HEK293 (cell line): ENCODE results near the gene TMEM240.
A peak's percentile ranks its signal among the peaks of the same experiment; 100 is the strongest.

Experiments used
- EGR2 ChIP-seq: fragments of 450-650 bp; formaldehyde crosslinking; IDR thresholded peaks from 2 replicates; pipeline ENCODE4 v1.5.1; 2016; ENCODE audit warnings: low read depth, missing biosample characterization, missing genetic modification characterization
- GLI2 ChIP-seq: fragments of 450-650 bp; formaldehyde crosslinking; IDR thresholded peaks from 2 replicates; pipeline ENCODE4; 2017; ENCODE audit warnings: missing biosample characterization, missing genetic modification characterization, low read depth, borderline replicate concordance
- GLIS2 ChIP-seq: fragments of 450-650 bp; formaldehyde crosslinking; IDR thresholded peaks from 2 replicates; pipeline ENCODE4 v1.5.1; 2016; ENCODE audit warnings: missing biosample characterization, missing genetic modification characterization
- IKZF3 ChIP-seq: fragments of 450-650 bp; IDR thresholded peaks from 2 replicates; pipeline ENCODE4 v1.5.0; 2018; ENCODE audit warnings: missing biosample characterization, mild to moderate bottlenecking, missing genetic modification characterization, moderate library complexity
- INSM2 ChIP-seq: fragments of 450-650 bp; formaldehyde crosslinking; IDR thresholded peaks from 2 replicates; pipeline ENCODE4 v1.5.1; 2016; ENCODE audit warnings: missing biosample characterization, missing genetic modification characterization
- KLF10 ChIP-seq: fragments of 450-650 bp; IDR thresholded peaks from 2 replicates; pipeline ENCODE4 v1.5.1; 2018; ENCODE audit warnings: missing biosample characterization, mild to moderate bottlenecking, missing genetic modification characterization
- KLF16 ChIP-seq: fragments of 450-650 bp; formaldehyde crosslinking; IDR thresholded peaks from 2 replicates; pipeline ENCODE4 v1.5.1; 2017; ENCODE audit warnings: missing biosample characterization, missing genetic modification characterization
- KLF17 ChIP-seq: fragments of 450-650 bp; formaldehyde crosslinking; IDR thresholded peaks from 2 replicates; pipeline ENCODE4 v1.5.1; 2016; ENCODE audit warnings: missing biosample characterization, missing genetic modification characterization
- MEIS1 ChIP-seq: sonication (generic); formaldehyde crosslinking; IDR thresholded peaks from 2 replicates; pipeline ENCODE4 v1.8.1; 2022; ENCODE audit warnings: missing genetic modification reagents, mild to moderate bottlenecking, borderline replicate concordance
- MYNN ChIP-seq: fragments of 450-650 bp; formaldehyde crosslinking; IDR thresholded peaks from 2 replicates; pipeline ENCODE4 v1.5.1; 2016; ENCODE audit warnings: missing biosample characterization, missing genetic modification characterization, borderline replicate concordance
- OSR2 ChIP-seq: fragments of 450-650 bp; formaldehyde crosslinking; IDR thresholded peaks from 2 replicates; pipeline ENCODE4 v1.5.1; 2016; ENCODE audit warnings: missing biosample characterization, missing genetic modification characterization
- OVOL3 ChIP-seq: fragments of 450-650 bp; formaldehyde crosslinking; IDR thresholded peaks from 2 replicates; pipeline ENCODE4 v1.5.1; 2016; ENCODE audit warnings: missing biosample characterization, missing genetic modification characterization
- PBX3 ChIP-seq: sonication (generic); formaldehyde crosslinking; IDR thresholded peaks from 2 replicates; pipeline ENCODE4 v1.8.1; 2022; ENCODE audit warnings: mild to moderate bottlenecking, moderate library complexity, missing genetic modification reagents
- SP2 ChIP-seq: fragments of 450-650 bp; formaldehyde crosslinking; IDR thresholded peaks from 2 replicates; pipeline ENCODE4 v1.5.1; 2016; ENCODE audit warnings: missing biosample characterization, missing genetic modification characterization
- SP3 ChIP-seq: fragments of 450-650 bp; formaldehyde crosslinking; IDR thresholded peaks from 2 replicates; pipeline ENCODE4 v1.5.1; 2016; ENCODE audit warnings: missing biosample characterization, missing genetic modification characterization
- TRIM28 ChIP-seq: IDR thresholded peaks from 2 replicates; pipeline ENCODE4 v1.6.1; 2011; ENCODE audit warnings: low read length, control low read depth, borderline replicate concordance
- YY2 ChIP-seq: fragments of 450-650 bp; formaldehyde crosslinking; IDR thresholded peaks from 2 replicates; pipeline ENCODE4 v1.5.1; 2016; ENCODE audit warnings: missing biosample characterization, missing genetic modification characterization
- ZBTB20 ChIP-seq: fragments of 450-650 bp; formaldehyde crosslinking; IDR thresholded peaks from 2 replicates; pipeline ENCODE4 v1.5.1; 2016; ENCODE audit warnings: missing biosample characterization, missing genetic modification characterization
- ZBTB21 ChIP-seq: fragments of 450-650 bp; formaldehyde crosslinking; IDR thresholded peaks from 2 replicates; pipeline ENCODE4 v1.5.1; 2017; ENCODE audit warnings: missing biosample characterization, missing genetic modification characterization
- ZBTB7A ChIP-seq: fragments of 450-650 bp; formaldehyde crosslinking; IDR thresholded peaks from 2 replicates; pipeline ENCODE4 v1.5.1; 2016; ENCODE audit warnings: low read depth, missing biosample characterization, missing genetic modification characterization
- ZEB2 ChIP-seq: fragments of 450-650 bp; formaldehyde crosslinking; IDR thresholded peaks from 2 replicates; pipeline ENCODE4 v1.5.1; 2016; ENCODE audit warnings: missing biosample characterization, missing genetic modification characterization
- ZIC2 ChIP-seq: fragments of 450-650 bp; formaldehyde crosslinking; IDR thresholded peaks from 2 replicates; pipeline ENCODE4 v1.5.1; 2016; ENCODE audit warnings: missing biosample characterization, missing genetic modification characterization
- ZNF132 ChIP-seq: fragments of 450-650 bp; formaldehyde crosslinking; IDR thresholded peaks from 2 replicates; pipeline ENCODE4 v1.5.1; 2017; ENCODE audit warnings: missing biosample characterization, missing genetic modification characterization, borderline replicate concordance
- ZNF184 ChIP-seq: fragments of 450-650 bp; IDR thresholded peaks from 2 replicates; pipeline ENCODE4 v1.5.1; 2018; ENCODE audit warnings: missing biosample characterization, mild to moderate bottlenecking, missing genetic modification characterization
- ZNF223 ChIP-seq: fragments of 450-650 bp; formaldehyde crosslinking; IDR thresholded peaks from 2 replicates; pipeline ENCODE4 v1.5.1; 2016; ENCODE audit warnings: missing biosample characterization, missing genetic modification characterization
- ZNF362 ChIP-seq: fragments of 450-650 bp; formaldehyde crosslinking; IDR thresholded peaks from 2 replicates; pipeline ENCODE4 v1.5.1; 2016; ENCODE audit warnings: missing biosample characterization, missing genetic modification characterization
- ZNF423 ChIP-seq: fragments of 450-650 bp; formaldehyde crosslinking; IDR thresholded peaks from 2 replicates; pipeline ENCODE4 v1.5.1; 2016; ENCODE audit warnings: missing biosample characterization, missing genetic modification characterization
- ZNF449 ChIP-seq: fragments of 450-650 bp; formaldehyde crosslinking; IDR thresholded peaks from 2 replicates; pipeline ENCODE4 v1.5.1; 2017; ENCODE audit warnings: missing biosample characterization, mild to moderate bottlenecking, missing genetic modification characterization, moderate library complexity
- ZNF501 ChIP-seq: fragments of 450-650 bp; formaldehyde crosslinking; IDR thresholded peaks from 2 replicates; pipeline ENCODE4 v1.5.1; 2016; ENCODE audit warnings: missing biosample characterization, missing genetic modification characterization
- ZNF549 ChIP-seq: fragments of 450-650 bp; IDR thresholded peaks from 2 replicates; pipeline ENCODE4 v1.5.1; 2018; ENCODE audit warnings: missing biosample characterization, missing genetic modification characterization, mild to moderate bottlenecking, inconsistent platforms, moderate library complexity
- ZNF596 ChIP-seq: fragments of 450-650 bp; IDR thresholded peaks from 2 replicates; pipeline ENCODE4 v1.5.0; 2018; ENCODE audit warnings: missing biosample characterization, mild to moderate bottlenecking, missing genetic modification characterization, moderate library complexity
- ZNF629 ChIP-seq: fragments of 450-650 bp; formaldehyde crosslinking; IDR thresholded peaks from 2 replicates; pipeline ENCODE4 v1.5.1; 2017; ENCODE audit warnings: missing biosample characterization, missing genetic modification characterization
- ZNF660 ChIP-seq: fragments of 450-650 bp; IDR thresholded peaks from 2 replicates; pipeline ENCODE4 v1.5.1; 2018; ENCODE audit warnings: missing biosample characterization, mild to moderate bottlenecking, missing genetic modification characterization
- ZNF76 ChIP-seq: fragments of 450-650 bp; formaldehyde crosslinking; IDR thresholded peaks from 2 replicates; pipeline ENCODE4; 2016; ENCODE audit warnings: low read depth, missing biosample characterization, missing genetic modification characterization, borderline replicate concordance
- ZNF777 ChIP-seq: fragments of 450-650 bp; formaldehyde crosslinking; IDR thresholded peaks from 2 replicates; pipeline ENCODE4 v1.5.1; 2017; ENCODE audit warnings: missing biosample characterization, missing genetic modification characterization, borderline replicate concordance

TMEM240 gene

GRCh38 chr1:1511533-1512285 lies 28.7 kb downstream of the TMEM240 start, which contains the start of gene ATAD3A (continued):
- TF ChIP-seq PBX3 (CRISPR knock-in tag) (peak; percentile 22; the same call in 1 of the 2 replicates), KLF10 (tag by site-specific recombination) (peak; percentile 96), ZNF777 (tag by site-specific recombination) (no peak), ZBTB20 (peak; percentile 85), ZNF660 (peak; percentile 83), ZNF362 (tag by site-specific recombination) (no peak), ZNF449 (0 out of 2 replicates have a peak, but pooled peaks have one; percentile 22), INSM2 (peak; percentile 94), MEIS1 (no peak), MYNN (tag by site-specific recombination) (peak; percentile 81; the same call in 1 of the 2 replicates), OSR2 (tag by site-specific recombination) (peak; percentile 70), SP2 (tag by site-specific recombination) (peak; percentile 90), YY2 (tag by site-specific recombination) (peak; percentile 41), ZNF132 (no peak), TRIM28 (0 out of 2 replicates have a peak, but pooled peaks have one; percentile 45), ZNF629 (tag by site-specific recombination) (peak; percentile 99), ZEB2 (peak; percentile 98), ZNF184 (tag by site-specific recombination) (no peak), KLF17 (tag by site-specific recombination) (peak; percentile 96), ZIC2 (tag by site-specific recombination) (peak; percentile 87), ZNF223 (tag by site-specific recombination) (no peak), ZNF76 (peak; percentile 93), GLIS2 (tag by site-specific recombination) (peak; percentile 66), GLI2 (tag by site-specific recombination) (no peak), IKZF3 (peak; percentile 98), ZNF423 (tag by site-specific recombination) (peak; percentile 92), ZBTB21 (tag by site-specific recombination) (peak; percentile 97), ZNF549 (tag by site-specific recombination) (no peak), ZNF596 (tag by site-specific recombination) (peak; percentile 8; the same call in 1 of the 2 replicates), KLF16 (tag by site-specific recombination) (peak; percentile 94; the same call in 1 of the 2 replicates), OVOL3 (tag by site-specific recombination) (no peak), ZNF501 (tag by site-specific recombination) (peak; percentile 99), SP3 (peak; percentile 69), ZBTB7A (tag by site-specific recombination) (peak; percentile 98), EGR2 (tag by site-specific recombination) (peak; percentile 88)
